Endothelial cell of umbilical vein (primary cell): ENCODE results near the gene ZBP1. TPM values are rescaled to one million over a fixed set of nuclear protein-coding genes. Genes with fewer than 3 reads are reported as not detected.

Experiments
- BruUV-seq: library from RNA; stranded (reverse); fragments of 400-500 nt; replicated peaks from 2 replicates; lab custom pipeline; 2021; lab: Mats Ljungman, UMichigan
- CTCF ChIA-PET: fragments of 300-600, 350-600 bp; sonication (Branson Sonifier 250); formaldehyde crosslinking; loops from one replicate; lab custom pipeline; 2021; ENCODE audit warnings: antibody characterized with exemption, inconsistent platforms; lab: Charles Lee
- POLR2A ChIA-PET: fragments of 300-600, 350-600 bp; sonication (Branson Sonifier 250); formaldehyde crosslinking; loops from one replicate; lab custom pipeline; 2021; ENCODE audit warnings: antibody characterized with exemption, inconsistent platforms; lab: Charles Lee
- DNase-seq: peaks from one replicate; pipeline ENCODE4 v3.0.0-alpha.2; 2011; ENCODE audit warnings: low read depth, low spot score
- FAIRE-seq: peaks from 2 replicates; lab custom pipeline; 2011; peaks lifted over from hg19 to GRCh38; lab: Jason Lieb, UNC
- H2AFZ ChIP-seq: 2 replicates; pipeline ENCODE4 v1.6.0; 2012; ENCODE audit warnings: low read depth, low read length, control low read depth, inconsistent platforms
- H3K27ac ChIP-seq: 2 replicates; pipeline ENCODE4 v1.5.1; 2011; ENCODE audit warnings: low read depth, mild to moderate bottlenecking, control low read depth, low read length, moderate library complexity; ENCODE audit not compliant: insufficient read depth
- H3K27me3 ChIP-seq, 2 experiments: 2 replicates each; pipeline versions ENCODE4 v1.6.0 to v1.6.1; 2011; ENCODE audit warnings: low read length in 2 of 2, mixed read lengths in 1 of 2; ENCODE audit not compliant: control insufficient read depth in 2 of 2, insufficient read depth in 2 of 2
- H3K36me3 ChIP-seq, 2 experiments: 2 replicates in 1 of 2; 3 replicates in 1 of 2; pipeline ENCODE4 v1.5.1; 2011; ENCODE audit warnings: low read length in 2 of 2, mild to moderate bottlenecking in 1 of 2, moderate library complexity in 1 of 2; ENCODE audit not compliant: control insufficient read depth in 2 of 2, insufficient read depth in 2 of 2; ENCODE audit errors: extremely low read depth in 1 of 2
- H3K4me1 ChIP-seq: 3 replicates; pipeline ENCODE4 v1.5.1; 2011; ENCODE audit warnings: mild to moderate bottlenecking, low read length; ENCODE audit not compliant: control insufficient read depth, insufficient read depth; ENCODE audit errors: extremely low read depth
- H3K4me2 ChIP-seq: 2 replicates; pipeline ENCODE4 v1.6.1; 2011; ENCODE audit warnings: low read length, control low read depth, mixed read lengths; ENCODE audit not compliant: insufficient read depth
- H3K4me3 ChIP-seq, 3 experiments: fragments of 200-600 bp in 1 of 3; sonication (generic), shearing (Covaris generic) in 1 of 3; replicated peaks in 1 of 3; 2 replicates each; pipeline ENCODE4 v1.5.1; 2011 to 2016; ENCODE audit warnings: control low read depth in 3 of 3, low read length in 3 of 3, mild to moderate bottlenecking in 2 of 3, inconsistent platforms in 1 of 3, low read depth in 1 of 3, moderate library complexity in 1 of 3; ENCODE audit not compliant: insufficient read depth in 1 of 3
- H3K79me2 ChIP-seq: 2 replicates; pipeline ENCODE4 v1.6.0; 2012; ENCODE audit warnings: low read length, inconsistent platforms; ENCODE audit not compliant: control insufficient read depth, insufficient read depth
- H3K9ac ChIP-seq: replicated peaks from 2 replicates; pipeline ENCODE3; 2011; ENCODE audit warnings: low read length, control low read depth; ENCODE audit not compliant: insufficient read depth; ENCODE audit errors: extremely low read depth
- H3K9me1 ChIP-seq: replicated peaks from 3 replicates; pipeline ENCODE4 v1.6.0; 2011; ENCODE audit warnings: mild to moderate bottlenecking, low read length; ENCODE audit not compliant: control insufficient read depth, insufficient read depth; ENCODE audit errors: extremely low read depth
- H3K9me3 ChIP-seq: replicated peaks from 2 replicates; pipeline ENCODE4 v1.5.1; 2012; ENCODE audit warnings: low read length, inconsistent platforms; ENCODE audit not compliant: control insufficient read depth, insufficient read depth
- H4K20me1 ChIP-seq: replicated peaks from 2 replicates; pipeline ENCODE3; 2011; ENCODE audit warnings: mild to moderate bottlenecking, low read length; ENCODE audit not compliant: control insufficient read depth, insufficient read depth; ENCODE audit errors: extremely low read depth
- GATA2 ChIP-seq: IDR thresholded peaks from 2 replicates; pipeline ENCODE4 v1.7.0; 2011; ENCODE audit warnings: low read depth, mild to moderate bottlenecking, moderate library complexity, mixed read lengths, low read length; ENCODE audit not compliant: insufficient read length, insufficient read depth
- JUN ChIP-seq: IDR thresholded peaks from 2 replicates; pipeline ENCODE4 v1.6.1; 2011; ENCODE audit warnings: borderline replicate concordance, low read depth; ENCODE audit not compliant: insufficient read length, insufficient read depth
- dilution Hi-C: fragments of 300-500 bp; cut with MboI; formaldehyde crosslinking; loops from one replicate; pipeline ENCODE4 v1.15.0; 2019; ENCODE audit warnings: low sequenced_read_pairs; ENCODE audit not compliant: extremely low pct_ligation_motif_present
- intact Hi-C: fragments of 100-400 bp; cut with micrococcal nuclease; formaldehyde crosslinking; loops from one replicate; pipeline ENCODE4 v1.10.0; 2022
- polyA plus RNA-seq, 4 experiments: library from polyadenylated mRNA; depleted of rRNA in 3 of 4; stranded (reverse) in 3 of 4; unstranded in 1 of 4; fragments of >200 nt; gene quantifications; 2 replicates each; pipeline versions ENCODE4 v1.2.1 to v1.2.3, GENCODE V29; 2011 to 2012; ENCODE audit warnings: missing spikeins in 1 of 4
- total RNA-seq: library from RNA; stranded (reverse); gene quantifications from 2 replicates; pipeline ENCODE4 v1.2.3, GENCODE V29; 2021

ZBP1 gene
- total and polyA plus RNA-seq, 2 donors (not counting 3 experiments of a cell fraction or from before 2014, with no cell fraction given): not detected

DNA sequence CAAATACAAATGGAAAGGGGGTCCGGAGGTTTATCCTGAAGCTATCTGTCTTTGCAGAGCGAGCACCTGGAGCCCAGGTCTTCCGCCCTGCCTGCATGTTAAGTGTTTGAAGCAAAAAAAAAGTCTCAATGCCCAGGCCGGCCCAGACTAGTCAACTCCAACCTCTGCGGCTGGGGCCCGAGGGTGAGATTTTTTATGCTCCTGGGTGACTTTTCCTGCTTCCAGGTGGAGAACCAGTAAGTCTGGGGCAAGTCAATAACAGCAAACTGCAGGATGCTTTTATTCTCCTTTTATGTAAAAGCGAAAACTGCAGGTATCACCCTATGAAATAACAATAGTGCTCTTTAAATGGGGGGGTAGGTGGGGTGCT lies 2.0 kb upstream of the ZBP1 start:
- no peaks in the 10 kb centered on the region for H3K27me3 ChIP-seq
- TF ChIP-seq JUN: no peak
- no peaks in the 10 kb centered on the region for H4K20me1 ChIP-seq
- FAIRE-seq (no peak), DNase-seq (no peak)
- H3K4me2 ChIP-seq: no peak overlapping the region
- no peak overlapping the region for H3K9ac ChIP-seq
- H3K9me1 ChIP-seq: no peaks in the 10 kb centered on the region
- dilution Hi-C loops: no loop called here
- intact Hi-C loops: loop anchor here (1.0 to 2.0 kb wide), 4 partner anchors 32 to 557 kb away; no protein-coding TSS in a partner anchor
- BruUV-seq: no TSS peak
- H3K79me2 ChIP-seq: no peaks in the 10 kb centered on the region
- H3K4me3 ChIP-seq: no peak overlapping the region
- peaks cover 1% of the 10 kb centered on the region for H3K4me1 ChIP-seq
- H2AFZ ChIP-seq: no peak overlapping the region
- ChIA-PET POLR2A (no interaction called here), CTCF (interaction anchor here (0.7 to 5.5 kb wide), 32 partner anchors 8 to 588 kb away, joined by 3 to 83 read pairs (median 4); no protein-coding TSS in a partner anchor)
- H3K9me3 ChIP-seq: no peaks in the 10 kb centered on the region
- H3K36me3 ChIP-seq: no peaks in the 10 kb centered on the region
- no peak overlapping the region for H3K27ac ChIP-seq

DNA sequence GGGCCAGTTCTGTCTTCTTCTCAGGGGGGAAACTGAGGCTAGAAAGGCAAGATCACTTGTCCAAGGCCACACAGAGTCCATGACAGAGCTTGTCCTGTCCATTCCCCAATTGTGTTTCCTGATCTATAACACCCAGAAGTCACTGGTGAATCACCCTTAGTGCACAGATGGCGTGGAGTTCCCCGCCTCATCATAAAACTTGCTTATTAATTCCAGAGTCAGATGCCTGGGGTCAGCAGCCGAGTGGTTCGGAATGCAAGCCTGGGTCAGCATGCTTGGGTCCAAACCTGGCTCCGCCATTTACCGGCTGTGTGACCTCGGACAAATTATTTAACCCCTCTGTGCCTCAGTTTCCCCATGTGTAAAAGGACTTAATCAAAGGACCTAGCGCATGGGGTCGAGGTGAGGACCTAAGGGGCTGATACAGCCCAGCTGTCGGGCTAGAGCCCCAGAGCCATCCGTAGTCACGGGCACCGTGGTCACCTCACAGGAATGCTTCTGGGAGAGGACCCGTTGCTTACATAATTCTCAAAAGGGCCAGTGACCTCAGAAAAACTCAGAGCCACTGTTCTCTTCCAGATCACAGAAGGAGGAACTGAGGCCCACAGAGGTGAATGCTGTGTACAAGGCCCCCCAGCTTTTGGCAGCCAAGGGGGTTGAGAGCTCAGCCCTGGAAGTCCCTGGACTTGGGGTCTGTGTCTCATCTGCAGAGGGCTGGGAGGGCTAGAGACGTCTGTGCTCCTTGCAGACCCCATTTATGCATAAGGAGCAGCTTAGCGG lies 1.4 kb upstream of the ZBP1 start:
- dilution Hi-C loops (no loop called here), intact Hi-C loops (loop anchor here (1.0 to 2.0 kb wide), 4 partner anchors 33 to 558 kb away; no protein-coding TSS in a partner anchor)
- Histone ChIP-seq H3K9ac (no peak overlapping the region), H3K36me3 (no peaks in the 10 kb centered on the region), H3K4me3 (no peak overlapping the region), H2AFZ (no peak overlapping the region), H3K4me2 (no peak overlapping the region), H3K9me1 (no peaks in the 10 kb centered on the region), H3K27ac (no peak overlapping the region), H3K79me2 (no peaks in the 10 kb centered on the region), H3K9me3 (no peaks in the 10 kb centered on the region), H3K27me3 (no peaks in the 10 kb centered on the region), H3K4me1 (no peaks in the 10 kb centered on the region), H4K20me1 (no peaks in the 10 kb centered on the region)
- CTCF ChIA-PET: interaction anchor here (1.1 to 5.5 kb wide), 11 partner anchors 33 to 589 kb away, joined by 3 to 83 read pairs (median 5); no protein-coding TSS in a partner anchor
- DNase-seq (no peak), FAIRE-seq (no peak)
- no TSS peak for BruUV-seq
- POLR2A ChIA-PET: no interaction called here
- TF ChIP-seq JUN (no peak), GATA2 (no peak)
